WI38 (cell line): Measurements from ENCODE around the gene XKR3.
"Not testable (repeated sequence)": the region's sequence is repeated elsewhere in the genome, so short reads cannot be mapped to it uniquely, and the experiment has no call there.

Experiments used
- H3K4me3 ChIP-seq: 2 replicates; pipeline ENCODE4 v1.5.1; 2011; ENCODE audit warnings: low read depth, mild to moderate bottlenecking, control low read depth, low read length
- CTCF ChIP-seq: IDR thresholded peaks from 2 replicates; pipeline ENCODE4 v1.5.1; 2012; ENCODE audit warnings: low read depth, mild to moderate bottlenecking, control low read depth, low read length

The XKR3 gene

GRCh38 chr22:16806401-16806800 lies 18.8 kb downstream of the XKR3 start:
- no peak for TF ChIP-seq CTCF
- no peak overlapping the region for H3K4me3 ChIP-seq

GRCh38 chr22:16804882-16805281 lies 20.3 kb downstream of the XKR3 start:
- TF ChIP-seq CTCF: no peak

GRCh38 chr22:16803255-16803917 lies 21.8 kb downstream of the XKR3 start:
- TF ChIP-seq CTCF: no peak
- H3K4me3 ChIP-seq: no peak overlapping the region

More at GRCh38 chr22:16804882-16805281, 20.3 kb downstream of the XKR3 start:
- no peak overlapping the region for H3K4me3 ChIP-seq

- no peak overlapping the region for H3K4me3 ChIP-seq
- no peak for TF ChIP-seq CTCF
Observed at GRCh38 chr22:16801571-16801970, 23.6 kb downstream of the XKR3 start.

- no peak overlapping the region for H3K4me3 ChIP-seq
- TF ChIP-seq CTCF: no peak
Observed at GRCh38 chr22:16801088-16801487, 24.1 kb downstream of the XKR3 start.

- no peak for TF ChIP-seq CTCF
- no peak overlapping the region for H3K4me3 ChIP-seq
Observed at GRCh38 chr22:16800358-16800757, 24.9 kb downstream of the XKR3 start.

- not testable (repeated sequence) for H3K4me3 ChIP-seq
Observed at GRCh38 chr22:16795504-16795903, 29.7 kb downstream of the XKR3 start.

- no peak for TF ChIP-seq CTCF
- H3K4me3 ChIP-seq: no peak overlapping the region
Observed at GRCh38 chr22:16793831-16794230, 31.4 kb downstream of the XKR3 start.
